Caki2 (cell line): Measurements from ENCODE around the gene KRT85. TPM values are rescaled to one million over a fixed set of nuclear protein-coding genes. Genes with fewer than 3 reads are reported as not detected.
A peak's percentile ranks its signal among the peaks of the same experiment; 100 is the strongest.
"Not testable (repeated sequence)": the region's sequence is repeated elsewhere in the genome, so short reads cannot be mapped to it uniquely, and the experiment has no call there.

Experiments used
- DNase-seq: peaks from one replicate; pipeline ENCODE4 v3.0.0-alpha.2; 2015; ENCODE audit warnings: low read depth
- in situ Hi-C: cut with HindIII; loops from 2 replicates; pipeline ENCODE4 v1.10.0; 2016; ENCODE audit warnings: low sequenced_read_pairs, low pct_unique_long_range_greater_than_20kb, mixed read lengths
- total RNA-seq: library from RNA; depleted of rRNA; stranded (reverse); fragments of >200 nt; shearing (Covaris generic); gene quantifications from 2 replicates; pipeline ENCODE4 v1.2.3, GENCODE V29; 2014; ENCODE audit warnings: low replicate concordance; rRNA removed

KRT85 gene
- total RNA-seq: not detected in 2 replicates

DNA sequence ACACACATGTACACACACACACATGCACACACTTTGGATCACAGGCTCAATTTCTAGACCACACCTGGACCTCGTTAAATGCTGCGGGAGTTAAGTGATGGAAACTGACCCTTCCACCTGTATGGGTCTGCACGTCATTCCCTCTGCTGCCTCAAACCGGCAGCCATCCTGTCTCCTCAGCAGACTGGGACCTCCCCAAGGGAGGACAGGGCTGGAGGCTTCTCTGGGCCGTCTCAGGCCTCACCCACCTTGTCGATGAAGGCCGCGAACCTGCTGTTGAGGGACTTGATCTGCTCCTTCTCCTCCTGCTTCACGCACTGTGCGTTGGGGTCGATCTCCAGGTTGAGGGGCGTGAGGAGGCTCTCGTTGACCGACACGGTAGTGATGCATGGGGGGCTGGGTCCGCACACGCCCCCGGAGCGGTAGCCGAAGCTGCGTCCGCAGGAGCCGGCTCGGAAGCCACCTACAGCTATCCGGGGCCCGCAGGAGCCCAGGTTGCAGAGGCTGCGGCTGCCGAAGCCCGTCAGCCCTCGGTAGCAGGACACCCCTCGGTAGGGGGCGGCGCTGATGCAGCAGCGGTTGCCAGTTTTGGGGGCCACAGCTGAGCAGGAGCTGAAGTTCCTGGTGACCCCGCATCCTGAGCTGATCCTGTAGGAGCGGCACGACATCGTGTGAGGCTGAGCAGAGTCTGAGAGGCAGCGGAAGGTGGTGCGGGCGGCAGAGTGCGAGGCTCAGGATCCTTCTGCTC lies at the start of gene KRT85:
TSS of gene KRT85 (minus strand) at position 744 of the 748 bp plus-strand sequence. CDS start at position 668, 76 bp downstream.
- in situ Hi-C loops: no loop called here

DNA sequence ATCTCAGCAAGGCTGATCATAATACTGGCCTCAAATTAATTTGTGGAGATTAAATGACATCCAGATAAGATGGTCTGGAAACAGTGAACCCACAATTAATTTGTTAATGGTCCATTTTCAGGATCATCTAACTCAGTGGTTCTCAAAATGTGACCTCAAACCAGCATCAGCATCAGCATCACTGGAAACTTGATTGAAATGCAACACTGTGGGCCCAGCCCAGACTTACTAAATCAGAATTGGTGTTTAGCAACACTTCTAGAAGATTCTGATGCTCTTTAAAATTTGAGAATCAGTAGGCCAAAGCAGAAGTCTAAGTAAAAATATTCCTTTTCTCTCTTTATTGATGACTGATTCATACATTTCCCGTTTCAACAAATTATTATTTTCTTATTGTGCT lies 49.5 kb upstream of the KRT85 start:
- in situ Hi-C loops: no loop called here

More for the DNA sequence above, at the start of gene KRT85:
- DNase-seq: no peak

DNA sequence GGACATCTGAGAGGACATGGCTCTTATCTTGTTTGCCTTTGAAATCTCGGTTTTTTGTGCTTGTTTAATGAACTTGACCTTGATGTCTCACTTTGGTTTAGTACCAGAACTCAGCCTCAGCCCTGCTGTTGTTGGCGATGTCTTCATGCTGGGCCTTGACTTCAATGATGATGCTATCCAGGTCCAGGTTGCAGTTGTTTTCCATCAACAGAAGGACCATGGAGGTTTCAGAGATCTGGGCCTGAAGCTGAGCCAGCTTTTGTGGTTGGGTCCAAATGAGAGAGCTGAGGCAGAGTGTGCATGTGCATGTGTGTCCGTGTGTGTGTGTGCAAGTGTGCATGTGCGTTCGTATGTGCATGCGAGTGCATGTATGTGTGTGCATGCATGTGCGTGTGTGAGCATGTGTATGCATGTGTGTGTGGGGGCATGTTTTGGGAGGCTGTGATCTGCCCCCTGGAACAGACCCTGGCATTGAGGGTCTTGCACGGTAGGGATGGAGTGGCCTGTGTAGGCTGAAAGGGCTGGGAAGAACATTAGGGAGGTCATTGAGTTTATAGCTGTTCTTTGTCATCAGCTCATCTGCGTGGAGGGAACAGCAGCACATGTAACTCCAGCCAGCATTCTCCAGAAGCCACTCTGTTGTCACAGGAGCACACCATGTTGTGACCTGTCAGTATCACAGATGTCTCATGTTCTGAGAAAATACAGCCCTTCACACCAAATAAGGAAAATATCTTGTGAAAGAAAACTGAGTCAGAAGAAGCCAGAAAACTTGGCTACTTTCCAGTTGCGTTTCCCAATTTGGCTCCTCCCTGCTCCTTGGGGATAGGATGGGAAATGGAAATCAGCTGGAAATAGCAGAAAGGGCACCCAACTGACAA lies 48.8 kb upstream of the KRT85 start:
- in situ Hi-C loops: no loop called here
- peak; percentile 31 for DNase-seq

More for the DNA sequence above, 49.5 kb upstream of the KRT85 start:
- DNase-seq: no peak

DNA sequence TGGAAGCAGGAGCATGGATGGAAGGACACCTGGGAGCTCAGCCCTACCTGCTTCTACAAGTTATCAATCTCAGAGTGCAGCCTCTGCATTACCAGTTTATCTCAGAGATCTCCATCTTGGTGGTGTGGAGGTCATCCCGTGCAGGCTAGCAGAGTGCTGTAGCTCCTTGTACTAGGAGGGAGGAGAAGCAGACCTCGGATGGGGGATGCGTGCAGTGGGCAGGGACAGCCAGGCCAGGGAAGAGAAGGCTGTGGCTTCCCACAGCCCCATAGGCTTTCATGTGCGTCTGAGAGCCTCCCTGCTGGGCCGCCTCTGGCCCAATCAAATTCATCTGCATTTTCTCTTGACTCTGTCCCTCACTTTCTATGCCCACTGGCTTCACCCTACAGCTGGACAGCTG lies 47.7 kb upstream of the KRT85 start:
- no peak for DNase-seq

DNA sequence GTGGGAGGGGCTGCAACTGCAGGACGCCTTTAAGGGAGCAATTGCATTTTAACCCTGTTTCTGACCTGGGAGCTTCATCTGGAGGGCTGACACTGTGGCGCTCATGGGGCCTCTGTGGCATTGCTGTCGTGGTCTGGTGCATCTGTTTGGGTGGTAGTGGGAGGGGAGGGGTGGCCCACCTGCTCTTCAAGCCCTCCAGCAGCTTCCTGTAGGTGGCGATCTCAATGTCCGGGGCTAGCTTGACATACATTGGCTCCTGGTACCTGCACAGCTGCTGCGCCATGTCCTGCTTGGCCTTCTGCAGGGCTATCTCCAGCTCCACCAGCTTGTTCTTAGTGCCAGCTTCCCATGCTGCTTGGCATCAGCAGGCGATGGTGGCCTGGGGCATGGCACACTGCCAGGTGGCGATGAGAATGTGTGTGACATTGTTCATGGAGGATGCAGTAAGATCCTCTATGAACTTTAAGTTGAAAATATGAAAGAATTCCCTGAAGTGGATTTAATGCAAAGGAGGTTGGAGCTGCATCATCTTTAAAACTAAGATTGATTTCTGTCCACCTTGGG lies 46.6 kb upstream of the KRT85 start:
- in situ Hi-C loops: no loop called here
- no peak for DNase-seq

More for the DNA sequence above, 47.7 kb upstream of the KRT85 start:
- in situ Hi-C loops: no loop called here

DNA sequence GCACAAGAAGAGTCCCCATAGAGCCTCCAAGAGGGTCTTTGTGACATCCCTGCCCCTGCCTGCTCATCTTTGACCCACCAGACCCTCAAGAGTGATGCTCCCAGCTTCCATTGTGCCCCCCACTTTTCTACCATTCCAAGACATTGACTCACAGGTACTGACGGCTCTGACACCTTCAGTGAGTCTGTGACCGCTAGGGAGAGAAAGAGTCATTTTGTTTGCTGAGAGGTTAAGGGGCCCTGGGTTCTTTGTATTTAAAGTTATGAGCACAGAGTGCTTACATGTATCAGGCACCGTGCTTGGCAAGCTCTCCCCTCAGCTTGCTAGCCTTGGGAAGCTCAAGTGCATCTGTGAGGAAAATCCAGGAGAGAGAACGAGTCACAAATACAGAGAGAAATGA lies 45.9 kb upstream of the KRT85 start:
- in situ Hi-C loops: no loop called here
- DNase-seq: no peak

DNA sequence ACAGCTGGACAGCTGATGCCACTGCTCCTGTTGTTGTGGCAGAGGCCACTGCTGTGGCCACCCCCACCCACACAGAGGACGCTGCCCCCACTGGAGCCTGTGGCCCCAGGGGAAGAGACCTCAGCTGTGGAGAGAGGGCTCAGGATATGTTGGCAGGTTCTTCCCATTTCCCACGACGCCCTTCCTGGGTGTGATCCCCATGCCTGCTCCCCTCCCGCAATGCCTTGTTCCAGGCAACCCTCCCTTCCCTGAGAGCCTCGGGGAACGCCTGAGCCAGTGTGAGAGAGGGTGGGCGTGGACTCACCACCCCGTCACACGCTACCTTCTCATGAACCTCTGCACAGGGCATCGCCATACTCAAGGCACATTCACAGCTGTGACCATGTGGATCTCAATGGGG lies 44.5 kb upstream of the KRT85 start:
- in situ Hi-C loops: no loop called here
- DNase-seq: no peak

DNA sequence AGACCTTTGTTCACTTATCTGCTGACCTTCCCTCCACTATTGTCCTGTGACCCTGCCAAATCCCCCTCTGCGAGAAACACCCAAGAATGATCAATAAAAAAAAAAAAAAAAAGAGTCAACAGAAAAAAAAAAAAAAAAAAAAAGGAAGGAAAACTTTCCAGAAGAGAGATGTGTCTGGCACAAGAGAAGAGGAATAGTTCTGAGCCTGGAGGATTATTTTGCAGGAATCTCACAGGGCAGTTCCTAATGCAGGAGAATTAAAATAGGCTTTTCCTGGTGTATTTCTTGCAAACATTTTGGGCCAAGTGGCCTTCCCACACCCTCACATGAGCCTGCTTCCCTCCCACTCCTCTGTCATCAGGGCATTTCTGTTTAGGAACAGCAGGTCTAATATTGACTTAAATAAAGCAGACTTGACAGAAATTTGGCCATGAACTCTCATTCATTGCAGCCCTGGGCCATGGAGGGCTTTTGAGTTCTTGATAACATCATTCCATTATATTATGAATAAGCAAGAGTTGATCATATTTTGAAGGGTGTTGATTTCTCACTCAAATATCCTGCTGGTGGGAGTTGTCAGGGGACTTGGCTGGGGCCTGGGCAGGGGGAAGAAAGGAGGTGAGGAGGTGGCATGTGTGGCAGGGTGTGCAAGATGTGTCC lies 43.4 kb upstream of the KRT85 start:
- DNase-seq, in situ Hi-C loops: not testable (repeated sequence)

DNA sequence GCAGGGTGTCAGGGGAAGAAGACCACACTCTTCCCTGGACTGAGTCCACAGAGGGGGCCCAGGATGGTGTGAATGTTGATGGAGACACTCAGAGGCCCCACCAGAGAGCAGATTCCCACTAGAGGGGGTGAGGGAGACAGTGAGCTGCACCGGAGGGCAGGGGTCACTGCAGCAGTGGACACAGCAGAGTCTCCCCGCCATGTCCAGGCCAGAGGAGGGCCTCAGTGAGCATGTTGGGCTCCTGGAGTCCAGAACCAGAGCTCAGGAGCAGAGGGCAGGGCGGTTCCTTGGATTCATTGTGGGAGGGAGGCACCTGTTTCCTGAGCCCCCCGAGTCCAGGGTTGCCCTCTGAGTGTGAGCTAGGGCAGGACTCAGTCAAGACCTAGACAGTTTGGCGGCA lies 40.6 kb upstream of the KRT85 start:
- in situ Hi-C loops: no loop called here
- DNase-seq: no peak

DNA sequence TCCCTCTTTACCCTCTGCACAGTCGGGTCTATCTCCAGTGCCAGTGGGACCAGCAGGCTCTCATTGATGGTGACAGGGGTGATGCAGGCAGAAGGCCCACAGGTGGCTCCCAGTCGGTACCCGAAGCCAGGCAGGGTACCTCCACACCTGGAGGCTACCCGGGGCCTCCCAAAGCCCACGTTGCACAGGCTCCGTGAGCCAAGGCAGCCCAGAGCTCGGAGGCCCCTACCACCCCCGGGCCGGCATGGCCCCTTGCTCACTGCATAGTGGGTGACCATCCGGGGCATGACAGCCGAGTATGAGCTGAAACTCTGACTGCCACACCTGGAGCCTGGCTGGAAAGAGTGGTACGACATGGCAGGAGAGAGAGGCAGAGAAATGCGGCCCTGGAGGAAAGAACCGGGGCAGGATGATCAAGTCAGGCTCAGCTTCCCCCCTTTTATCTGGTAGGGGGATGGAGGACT lies 38.7 kb upstream of the KRT85 start, which contains the start of gene KRT82:
TSS of gene KRT82 (minus strand) at position 414 of the 464 bp plus-strand sequence. CDS start at position 356, 58 bp downstream.
- in situ Hi-C loops: no loop called here
- DNase-seq: no peak

DNA sequence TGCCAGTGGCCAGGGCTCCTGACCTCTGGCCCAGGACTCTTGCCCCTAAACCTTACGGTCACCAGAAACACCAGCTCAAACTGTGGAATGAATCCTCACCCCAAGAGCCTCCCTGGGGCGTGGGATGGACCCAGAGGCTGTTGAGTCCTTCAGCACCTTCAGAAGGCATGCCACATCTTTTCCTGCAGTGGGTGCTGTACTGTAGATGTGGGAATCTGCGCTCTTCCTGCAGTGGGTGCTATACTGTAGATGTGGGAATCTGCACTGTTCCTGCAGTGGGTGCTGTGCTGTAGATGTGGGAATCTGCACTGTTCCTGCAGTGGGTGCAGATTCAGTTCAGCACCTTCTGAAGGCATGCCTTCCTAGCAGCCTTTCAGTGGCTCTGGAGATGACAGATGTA lies 37.7 kb upstream of the KRT85 start:
- no peak for DNase-seq
- in situ Hi-C loops: no loop called here

DNA sequence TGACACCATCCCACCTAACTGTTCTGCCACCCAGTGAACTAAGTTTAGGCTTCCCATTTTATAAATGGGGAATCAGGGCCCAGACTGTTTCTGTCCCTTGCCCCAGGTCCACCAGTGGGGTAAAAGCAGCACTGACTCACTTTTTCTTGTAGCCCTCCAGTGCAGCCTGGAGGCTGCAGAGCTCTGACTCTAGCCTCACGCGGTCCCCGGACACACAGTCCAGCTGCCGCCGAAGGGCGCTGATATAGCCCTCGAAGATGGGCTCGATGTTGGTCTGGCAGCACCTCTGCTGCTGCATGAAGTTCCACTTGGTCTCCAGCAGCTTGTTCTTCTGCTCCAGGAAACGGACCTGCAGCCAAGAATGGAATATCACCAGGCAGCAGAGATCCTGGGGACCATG lies 36.3 kb upstream of the KRT85 start:
- DNase-seq: no peak
- in situ Hi-C loops: no loop called here

DNA sequence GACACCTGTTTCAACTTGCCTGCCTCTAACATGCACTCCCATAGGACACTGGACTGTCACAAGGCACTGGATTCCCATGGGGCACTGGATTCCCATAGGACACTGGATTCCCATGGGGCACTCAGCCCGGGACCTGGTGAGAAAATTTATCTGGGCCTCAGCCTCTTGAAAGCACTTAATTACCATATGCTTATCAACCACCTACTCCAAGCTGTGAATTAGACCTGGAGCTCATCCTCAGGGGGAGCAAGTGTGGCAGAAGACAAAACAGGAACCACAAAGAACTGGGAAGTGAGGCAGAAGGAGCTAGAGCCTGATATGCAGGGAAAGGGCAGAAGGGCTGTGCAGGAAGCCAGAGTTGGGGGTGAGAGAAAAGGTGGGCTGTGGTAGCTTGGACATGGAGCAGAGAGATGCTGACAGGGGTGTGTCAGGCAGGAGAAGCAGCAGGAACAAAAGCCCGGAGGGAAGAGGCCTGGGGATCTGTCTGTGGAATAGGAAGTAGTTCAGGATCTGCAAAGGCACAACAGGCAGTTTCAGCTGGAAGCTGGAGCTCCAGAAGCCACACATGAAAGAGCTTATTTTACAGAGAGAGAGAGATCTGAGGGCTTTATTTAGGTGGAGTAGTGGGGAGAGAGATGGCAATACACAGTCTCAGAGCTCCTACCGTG lies 35.7 kb upstream of the KRT85 start:
- in situ Hi-C loops: no loop called here
- no peak for DNase-seq

DNA sequence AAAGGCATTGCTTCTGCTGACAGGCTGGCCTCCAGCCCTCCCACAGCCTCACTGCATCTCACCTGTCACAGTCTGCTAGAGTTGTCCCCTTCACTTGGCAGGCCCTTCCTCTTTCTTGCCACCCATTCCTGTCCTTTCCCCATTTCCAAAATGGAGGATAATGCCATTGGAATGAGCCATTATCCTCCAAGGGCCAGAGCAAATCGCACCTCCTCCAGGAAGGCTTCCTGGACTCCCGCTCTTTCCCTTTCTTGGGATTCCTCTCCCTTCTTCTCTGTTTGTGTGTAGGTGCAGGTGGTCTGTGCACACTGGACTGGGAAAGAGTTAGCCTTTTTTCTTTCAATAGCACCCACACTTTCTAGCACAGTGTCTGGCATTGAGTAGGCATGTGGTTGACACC lies 35.1 kb upstream of the KRT85 start:
- DNase-seq: no peak
- in situ Hi-C loops: no loop called here

DNA sequence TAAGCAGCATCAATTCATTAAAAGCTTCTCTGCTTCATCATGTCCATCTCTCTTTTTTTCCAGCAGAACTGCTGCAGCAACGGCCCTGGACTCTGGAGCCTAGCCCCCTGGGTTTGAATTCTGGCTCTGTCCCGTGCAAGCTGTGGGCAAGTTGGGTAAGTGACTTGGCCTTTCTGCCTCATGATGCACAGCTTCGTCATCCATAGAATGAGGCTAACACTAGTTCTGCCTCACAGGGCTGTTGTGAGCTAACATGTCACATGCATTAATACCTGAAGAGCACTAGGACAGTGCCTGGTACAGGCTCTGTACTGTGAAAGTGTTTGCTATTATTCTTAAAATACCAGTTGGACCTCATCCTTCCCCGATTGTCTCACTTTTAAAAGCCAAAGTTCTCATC lies 34.6 kb upstream of the KRT85 start:
- in situ Hi-C loops: no loop called here
- no peak for DNase-seq

DNA sequence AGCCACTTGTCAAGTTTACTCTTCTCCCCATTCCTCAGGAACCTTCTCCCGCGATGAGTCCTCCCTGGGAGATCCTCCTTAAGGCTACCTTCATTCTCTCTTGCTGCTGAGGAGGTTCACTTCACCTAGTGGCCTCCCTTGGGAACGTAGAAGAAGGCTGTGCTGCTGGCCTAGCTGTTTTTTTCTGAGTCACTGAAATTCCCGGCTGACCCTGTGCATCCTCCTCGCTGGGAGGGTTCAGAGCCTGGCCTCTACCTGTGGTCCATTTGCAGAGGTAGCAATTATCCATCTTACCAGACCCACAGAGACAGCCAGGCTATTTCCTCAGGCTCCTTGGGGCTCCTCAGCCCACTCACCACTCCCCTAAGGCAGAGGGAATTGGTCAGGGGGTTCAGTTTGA lies 34.2 kb upstream of the KRT85 start:
- in situ Hi-C loops: no loop called here
- no peak for DNase-seq

DNA sequence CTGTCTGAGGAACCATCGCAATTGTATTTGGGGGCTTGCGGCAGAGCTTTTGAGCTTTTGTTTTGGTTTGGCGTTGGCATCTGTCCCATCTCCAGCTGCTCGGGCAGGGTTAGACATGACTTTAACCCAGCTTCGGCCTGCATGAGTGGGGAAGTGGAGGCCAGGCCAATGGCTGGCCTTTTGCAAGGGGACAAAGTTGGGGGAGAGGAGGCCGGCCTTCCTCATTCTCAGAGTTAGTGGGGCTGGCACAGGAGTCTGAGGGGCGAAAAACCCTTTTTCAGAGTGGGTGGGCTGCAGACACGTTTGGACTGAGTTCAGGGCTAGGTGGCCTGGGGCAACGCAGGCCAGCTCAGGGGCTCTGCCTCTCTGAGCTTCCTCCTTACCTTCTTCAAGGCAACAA lies 33.6 kb upstream of the KRT85 start:
- DNase-seq: no peak
- in situ Hi-C loops: no loop called here

DNA sequence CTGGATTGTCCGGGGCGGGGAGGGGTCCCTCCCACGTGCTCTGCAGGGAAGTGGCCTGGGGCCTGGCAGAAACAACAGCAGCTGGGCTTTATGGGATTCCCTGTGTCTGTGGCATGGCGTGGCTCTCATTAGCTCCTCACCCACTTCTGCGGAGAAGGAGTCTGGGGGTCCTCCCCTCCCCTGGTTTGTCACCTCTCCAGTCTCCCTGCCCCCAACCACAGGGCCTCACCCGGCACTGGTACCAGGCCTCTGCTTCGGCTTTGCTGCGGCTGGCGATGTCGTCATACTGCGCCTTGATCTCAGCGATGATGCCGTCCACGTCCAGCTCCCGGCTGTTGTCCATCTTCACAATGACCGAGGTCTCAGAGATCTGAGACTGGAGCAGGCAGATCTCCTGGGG lies 32.5 kb upstream of the KRT85 start:
- in situ Hi-C loops: no loop called here
- DNase-seq: no peak
